Activated CD4-positive, alpha-beta T cell treated with anti-CD3 and anti-CD28 coated beads, Interleukin-2, Interleukin-4, amounts not matched to agents 100 ng/mL and 50 ng/mL, durations not matched to agents 16 hours and 8 hours (primary cell): Measurements from ENCODE around the gene PSMB3.
A peak's percentile ranks its signal among the peaks of the same experiment; 100 is the strongest.

Source experiments
- DNase-seq: peaks from one replicate; pipeline ENCODE4 v3.0.0-alpha.2; 2020; ENCODE audit warnings: low spot score

PSMB3 gene

DNA sequence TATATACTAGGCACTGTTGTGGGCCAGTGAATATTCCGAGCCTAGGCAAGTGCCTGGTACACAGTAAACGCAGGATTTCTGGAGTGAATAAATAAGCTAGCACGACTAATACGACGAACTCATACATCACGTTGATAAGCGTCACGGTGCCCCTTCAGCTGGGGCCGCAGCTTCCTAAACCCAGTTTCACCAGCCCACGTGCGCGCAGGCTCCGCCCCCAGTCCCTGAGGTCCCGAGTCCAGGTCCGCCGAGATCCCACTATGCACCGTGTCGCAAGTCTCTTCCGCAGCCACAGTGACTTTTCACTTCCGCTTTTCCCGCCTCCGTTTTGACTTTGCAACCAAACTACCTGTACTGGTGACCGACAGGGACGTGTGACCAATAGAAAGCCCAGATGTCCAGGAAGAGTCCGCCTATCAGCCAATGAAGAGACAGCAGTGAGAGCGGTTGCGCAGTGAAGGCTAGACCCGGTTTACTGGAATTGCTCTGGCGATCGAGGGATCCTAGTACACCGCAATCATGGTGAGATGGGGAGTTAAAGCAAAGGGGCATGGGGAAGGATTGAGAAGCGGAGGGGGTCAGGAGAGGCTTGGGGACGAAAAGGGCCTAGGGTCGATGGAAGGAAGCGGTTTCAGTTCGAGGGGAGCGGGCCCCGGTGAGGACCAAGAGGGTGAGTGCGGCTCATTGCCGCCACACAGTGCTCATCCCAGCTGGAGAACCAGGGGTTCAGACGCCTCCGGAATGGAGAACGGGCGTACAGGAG lies at the start of gene PSMB3:
Gene PSMB3 (plus strand): TSS at position 434 of the 763 bp plus-strand sequence. CDS start 86 bp downstream, at position 520.
- peak; percentile 100 for DNase-seq

DNA sequence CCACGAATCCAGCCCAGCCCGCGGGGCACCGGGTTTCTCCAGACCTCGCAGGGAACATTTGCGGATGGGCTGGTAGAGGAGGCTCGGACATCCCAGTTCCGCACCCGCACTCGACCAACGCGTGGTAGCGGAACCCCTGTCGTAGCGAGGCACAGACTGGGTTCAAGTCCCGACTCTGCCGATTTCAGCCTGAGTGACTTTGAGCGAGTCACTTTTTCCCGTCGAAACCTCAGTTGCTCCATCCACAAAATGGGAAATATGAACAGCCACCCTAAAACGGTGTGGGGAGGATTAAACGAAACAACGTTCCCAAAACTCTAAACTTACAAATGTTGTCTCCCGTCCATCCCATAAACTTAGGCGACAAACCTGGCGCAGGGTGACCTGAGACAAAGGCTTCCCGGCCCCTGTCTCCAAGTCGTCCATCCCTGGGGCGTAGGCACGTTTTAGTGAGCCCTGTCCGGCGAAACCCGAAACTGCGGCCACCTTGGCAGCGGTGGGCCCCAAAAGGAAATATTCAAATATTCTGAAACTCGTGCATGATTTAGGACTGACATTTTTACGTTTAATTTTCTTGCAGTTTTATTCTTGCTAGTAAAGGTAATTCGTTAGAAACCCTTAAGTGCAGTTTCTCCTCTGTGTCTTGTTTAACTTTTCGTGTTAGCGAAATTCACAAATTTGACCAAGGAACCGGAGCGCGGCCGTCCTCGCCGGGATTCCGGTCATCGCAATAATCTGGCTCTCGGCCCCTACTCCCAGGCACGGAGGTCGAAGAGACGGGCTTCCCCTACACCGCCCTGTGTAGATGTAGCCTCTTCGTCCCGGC lies 49.4 kb upstream of the PSMB3 start:
- peak; percentile 41 for DNase-seq

DNA sequence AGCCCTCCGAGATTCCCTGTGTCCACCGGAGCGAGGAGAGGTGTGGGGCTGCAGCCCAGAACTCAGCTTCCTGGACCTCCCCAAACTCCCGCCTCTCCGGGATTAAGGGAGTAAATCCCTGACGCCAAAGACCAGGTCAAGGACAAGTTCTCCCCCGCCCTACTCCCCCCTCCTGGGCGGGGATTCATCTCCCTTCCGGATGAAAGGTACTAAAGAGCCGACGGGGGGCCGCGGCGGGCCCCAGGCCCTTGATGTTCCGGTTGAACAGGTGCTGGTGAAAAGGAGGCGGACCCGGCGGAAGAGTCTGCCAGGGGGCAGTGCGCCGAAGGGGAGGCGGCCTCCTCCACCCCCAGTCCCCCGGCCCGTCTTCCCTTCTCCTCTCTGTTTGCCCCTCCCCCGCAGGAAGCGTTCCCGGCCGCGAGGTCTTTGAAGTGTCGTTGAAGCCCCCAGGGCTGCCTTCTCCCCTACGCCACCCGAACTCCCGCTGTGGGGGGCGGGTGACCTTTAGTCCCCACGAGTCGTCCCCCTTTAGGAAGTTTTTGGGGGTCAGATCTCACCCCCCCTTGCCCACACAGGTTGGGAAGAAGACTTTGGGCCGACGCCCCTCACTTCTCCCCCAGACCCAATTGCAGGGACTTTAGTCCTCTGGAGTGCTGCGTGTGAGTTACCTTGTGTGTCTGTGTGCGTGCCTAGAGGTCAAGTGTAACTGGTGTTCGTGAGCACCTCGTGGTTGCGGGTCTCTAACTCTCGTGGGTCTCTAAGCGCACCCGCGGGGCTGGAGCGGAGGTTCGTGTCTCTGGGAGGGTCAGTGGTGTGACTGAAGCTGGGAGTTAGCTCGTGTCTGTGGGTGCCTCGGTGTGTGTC lies 48.6 kb upstream of the PSMB3 start:
- peak; percentile 91 for DNase-seq

DNA sequence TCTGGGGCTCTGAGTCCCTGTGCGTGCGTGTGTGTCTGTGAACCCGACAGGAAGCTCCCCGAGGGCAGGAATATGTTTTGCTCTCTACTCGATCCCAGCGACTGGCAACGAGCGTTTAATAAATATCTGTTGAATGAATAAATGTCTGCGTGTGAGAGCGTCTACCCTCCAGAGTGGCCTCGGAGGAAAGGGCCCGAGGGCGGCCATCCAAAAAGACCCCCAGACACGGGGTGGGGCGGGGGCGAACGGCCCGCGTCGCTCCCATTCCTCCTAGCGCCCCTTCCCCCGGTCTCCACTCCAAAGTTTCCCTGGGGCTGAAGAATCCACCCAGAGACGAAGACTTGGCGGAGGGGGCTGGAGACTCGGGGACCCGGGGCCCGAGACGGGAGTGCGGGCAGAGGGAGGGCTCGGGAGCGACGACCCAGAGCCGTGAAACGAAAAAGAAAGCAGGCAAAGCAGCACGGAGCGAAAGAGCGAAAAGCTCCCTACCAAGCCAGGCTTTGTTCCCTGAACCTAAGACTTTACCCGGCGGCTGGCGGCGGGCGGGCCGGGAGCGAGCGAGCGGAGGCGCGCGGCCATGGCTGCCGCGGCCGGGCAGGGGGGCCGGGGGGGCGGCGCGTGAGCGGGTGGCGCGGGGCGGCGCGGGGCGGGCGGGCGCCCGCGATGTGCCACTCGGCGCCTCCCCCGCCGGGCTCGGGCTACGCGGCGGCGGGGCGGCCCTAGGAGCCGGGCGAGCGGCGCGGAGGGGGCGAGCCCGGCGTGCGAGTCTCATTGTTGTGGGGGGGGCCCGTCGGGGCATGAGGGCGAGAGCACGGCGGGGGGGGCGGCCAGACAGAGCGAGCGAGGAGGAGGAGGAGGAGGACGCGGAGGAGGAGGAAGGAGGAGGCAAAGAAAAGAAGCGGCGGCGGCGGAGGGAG lies 47.7 kb upstream of the PSMB3 start, which contains the start of gene MLLT6:
Gene MLLT6 (plus strand): TSS at position 668 of the 917 bp plus-strand sequence. CDS start 360 bp downstream, outside the sequence.
- peak; percentile 62 for DNase-seq

DNA sequence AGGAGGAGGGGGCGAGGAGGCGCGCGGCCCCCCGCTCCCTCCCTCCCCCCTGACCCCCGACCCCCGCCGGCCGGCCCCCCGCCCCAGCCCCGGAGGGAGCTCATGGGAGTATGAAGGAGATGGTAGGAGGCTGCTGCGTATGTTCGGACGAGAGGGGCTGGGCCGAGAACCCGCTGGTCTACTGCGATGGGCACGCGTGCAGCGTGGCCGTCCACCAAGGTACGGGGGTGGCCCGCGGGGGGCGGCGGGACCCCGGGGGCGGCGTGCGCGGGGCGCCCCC lies 47.1 kb upstream of the PSMB3 start:
- DNase-seq = no peak

DNA sequence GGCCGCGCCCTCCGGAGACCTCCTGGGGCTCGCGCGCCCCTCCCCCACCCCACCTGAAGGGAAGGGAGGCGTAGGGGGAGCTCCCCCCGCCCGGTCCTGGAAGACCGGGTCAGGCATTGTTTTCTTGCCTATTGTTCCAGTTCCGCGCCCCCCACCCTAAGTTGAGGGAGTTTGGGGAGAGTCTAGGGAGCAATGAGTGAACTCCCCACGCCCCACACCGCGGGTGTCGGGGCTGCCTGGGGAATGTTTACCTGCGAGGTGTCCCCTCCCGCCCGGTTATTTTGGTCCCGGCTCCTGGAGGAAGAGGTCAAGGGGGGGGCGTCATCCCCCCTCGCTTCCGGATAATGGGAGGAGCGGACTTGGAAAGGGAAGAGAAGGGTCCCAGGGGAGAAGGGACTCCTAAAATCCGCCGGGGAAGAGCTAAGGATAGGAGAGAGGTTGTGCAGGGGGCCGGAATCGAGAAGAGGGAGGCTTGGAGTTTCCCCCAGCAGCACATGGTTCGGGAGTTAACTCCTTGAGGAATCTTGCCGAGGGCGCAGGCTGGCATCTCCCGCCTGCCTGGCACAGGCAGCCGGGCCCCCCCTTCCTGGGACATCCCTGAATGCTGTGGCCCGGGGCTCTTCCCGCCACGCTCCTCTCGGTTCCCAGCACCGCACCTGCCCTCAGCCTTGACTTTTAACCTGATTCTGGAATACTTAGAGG lies 46.6 kb upstream of the PSMB3 start:
- DNase-seq = no peak

DNA sequence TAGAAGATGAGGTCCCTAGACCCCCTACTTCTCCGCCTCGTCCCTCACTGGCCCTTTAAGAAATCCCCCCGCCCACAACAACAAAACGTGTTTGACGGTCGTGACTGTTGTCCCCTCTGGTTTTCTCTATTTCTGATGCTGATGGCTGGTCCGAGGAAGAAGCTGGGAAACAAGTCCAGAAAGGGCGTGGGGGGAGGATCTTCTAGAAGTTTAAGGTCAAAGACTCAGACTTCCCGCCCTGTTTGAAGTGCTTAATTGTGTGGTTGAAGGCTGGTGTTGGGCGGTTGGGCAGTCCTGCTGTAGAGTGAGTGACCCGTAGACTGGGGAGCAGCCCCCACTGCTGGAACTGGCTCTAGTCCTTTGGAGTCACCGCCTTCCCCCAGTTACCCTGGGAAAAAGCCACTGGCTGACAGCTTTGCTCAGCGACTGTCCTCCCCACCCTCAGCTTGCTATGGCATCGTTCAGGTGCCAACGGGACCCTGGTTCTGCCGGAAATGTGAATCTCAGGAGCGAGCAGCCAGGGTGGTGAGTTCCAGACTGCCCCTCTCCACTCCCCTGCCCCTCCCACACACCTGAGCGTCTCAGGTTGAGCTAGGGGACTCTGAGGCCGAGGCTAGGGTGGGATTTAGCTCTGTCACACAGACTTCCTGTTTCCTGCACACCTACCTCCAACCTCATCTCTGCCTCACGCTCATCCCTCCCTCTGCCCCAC lies 45.9 kb upstream of the PSMB3 start:
- peak; percentile 20 for DNase-seq

DNA sequence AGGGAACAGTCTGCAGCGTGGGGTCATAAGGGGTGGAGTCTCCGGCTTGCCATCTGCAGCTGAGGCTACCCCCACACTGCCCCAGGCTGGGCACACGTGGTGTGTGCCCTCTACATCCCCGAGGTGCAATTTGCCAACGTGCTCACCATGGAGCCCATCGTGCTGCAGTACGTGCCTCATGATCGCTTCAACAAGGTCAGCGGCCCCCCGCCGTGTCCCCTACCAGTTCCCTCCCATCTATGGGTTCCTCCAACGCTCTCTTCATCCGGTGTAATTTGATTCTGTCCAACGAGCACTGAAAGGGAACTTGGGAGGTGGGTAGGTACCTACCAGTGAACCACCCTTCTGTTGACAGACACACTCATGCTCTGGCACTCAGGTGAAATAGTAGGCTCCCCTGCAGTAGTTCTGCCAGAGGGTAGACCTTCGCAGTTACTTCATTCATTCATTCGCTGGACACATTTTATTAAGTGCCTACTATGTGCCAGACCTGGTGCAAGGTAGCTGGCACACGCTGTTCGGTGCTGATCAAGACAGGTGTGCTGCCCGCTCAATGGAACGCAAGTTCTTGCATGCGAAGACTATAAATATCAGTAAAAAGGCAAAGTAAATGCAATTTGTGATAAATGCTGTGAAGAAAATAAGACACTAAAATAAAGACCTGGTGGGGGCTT lies 44.7 kb upstream of the PSMB3 start:
- DNase-seq = no peak

DNA sequence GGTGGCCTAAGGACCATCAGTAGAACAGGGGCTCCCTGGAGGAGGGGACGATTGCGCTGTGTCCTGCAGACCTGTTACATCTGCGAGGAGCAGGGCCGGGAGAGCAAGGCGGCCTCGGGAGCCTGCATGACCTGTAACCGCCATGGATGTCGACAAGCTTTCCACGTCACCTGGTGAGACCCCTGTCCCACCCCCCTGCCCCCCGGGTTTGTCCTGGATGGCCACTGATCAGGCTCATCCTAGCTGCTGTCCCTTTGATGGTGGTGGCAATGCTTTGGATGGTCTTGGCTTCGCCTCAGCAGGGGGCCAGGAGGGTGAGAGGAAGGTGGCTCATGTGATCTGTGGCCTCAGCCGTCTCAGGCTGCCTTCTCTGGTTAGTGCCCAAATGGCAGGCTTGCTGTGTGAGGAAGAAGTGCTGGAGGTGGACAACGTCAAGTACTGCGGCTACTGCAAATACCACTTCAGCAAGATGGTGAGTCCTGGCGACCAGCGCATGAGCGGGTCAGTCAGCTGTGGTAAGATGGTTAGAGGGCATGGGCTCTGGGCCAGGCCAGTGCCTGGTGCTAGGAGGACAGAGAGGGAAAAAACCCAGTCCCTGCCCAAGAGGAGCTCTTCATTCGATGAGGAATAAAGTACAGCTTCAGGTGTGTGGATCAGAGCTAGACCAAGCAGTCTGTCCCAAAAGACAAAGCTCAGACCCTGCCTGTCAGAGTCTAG lies 43.3 kb upstream of the PSMB3 start:
- DNase-seq = no peak

DNA sequence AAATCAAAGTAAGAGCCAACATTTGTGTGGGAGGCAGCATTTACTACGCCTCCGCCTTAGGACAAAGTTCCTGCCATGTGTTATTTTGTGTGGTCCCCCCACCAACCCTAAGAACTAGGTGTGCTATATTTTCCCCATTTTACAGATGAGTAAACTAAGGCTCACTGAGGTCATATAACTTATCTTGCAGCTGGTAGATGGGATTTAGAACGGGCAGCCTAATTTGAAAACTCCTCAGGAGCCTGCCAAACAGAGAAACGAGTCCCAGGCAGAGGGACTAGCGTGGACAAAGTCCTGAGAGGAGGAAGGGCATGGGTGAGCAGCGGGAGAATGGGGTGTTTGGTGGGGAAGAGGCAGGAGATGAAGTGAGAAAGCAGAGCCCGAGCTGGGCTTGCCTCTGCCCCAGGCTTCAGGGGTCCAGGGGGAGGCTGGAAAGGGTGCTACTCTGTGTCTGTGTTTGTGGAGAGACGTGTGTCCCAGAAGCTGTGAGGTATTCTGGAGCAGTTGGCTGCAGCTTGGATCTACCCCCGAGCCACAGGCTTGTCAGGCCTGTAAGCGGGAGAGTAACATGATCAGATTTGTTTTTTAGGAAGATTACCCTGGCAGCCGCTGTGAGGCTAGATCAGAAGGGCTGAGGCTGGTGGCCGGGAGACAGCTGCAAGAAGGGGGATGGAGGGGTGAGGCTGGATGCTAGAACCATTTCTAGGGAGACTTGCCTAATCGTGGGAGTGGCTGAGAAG lies 42.5 kb upstream of the PSMB3 start:
- no peak for DNase-seq

DNA sequence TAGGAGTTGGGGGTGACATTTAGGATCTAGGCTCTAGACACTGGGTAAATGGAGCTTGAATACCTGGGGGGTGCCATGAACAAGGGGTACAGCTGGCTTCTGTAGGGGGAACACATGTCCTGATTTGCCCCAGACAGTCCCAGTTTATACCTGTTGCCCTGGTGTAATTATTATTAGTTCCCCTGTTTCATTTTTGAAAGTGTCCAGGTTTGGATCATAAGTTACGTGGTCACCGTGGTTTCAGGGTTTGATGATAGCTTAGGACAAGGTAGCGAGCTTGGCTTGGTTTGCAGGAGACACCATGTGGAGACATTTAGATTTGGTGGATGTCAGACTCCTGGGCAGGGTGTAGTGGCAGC lies 42.0 kb upstream of the PSMB3 start:
- no peak for DNase-seq

DNA sequence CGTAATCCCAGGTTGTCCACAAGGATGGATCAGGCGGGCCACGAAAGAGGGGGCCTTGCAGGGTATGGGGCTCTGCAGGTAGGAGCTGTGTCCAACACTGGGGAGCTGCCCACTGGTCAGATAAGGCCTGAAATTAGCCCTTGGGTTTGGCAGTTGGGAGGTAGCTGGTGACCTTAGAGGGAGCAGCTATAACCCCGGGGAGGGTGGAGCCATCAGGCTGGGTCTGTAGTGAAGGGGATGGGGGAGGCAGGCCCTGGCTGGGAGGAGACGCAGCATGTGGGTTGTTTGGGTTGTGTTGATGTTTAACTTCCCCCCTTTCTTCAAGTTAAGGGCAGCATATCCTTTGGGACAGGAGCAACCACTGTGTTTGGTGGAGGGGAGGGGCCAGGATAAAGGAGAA lies 41.6 kb upstream of the PSMB3 start:
- no peak for DNase-seq

DNA sequence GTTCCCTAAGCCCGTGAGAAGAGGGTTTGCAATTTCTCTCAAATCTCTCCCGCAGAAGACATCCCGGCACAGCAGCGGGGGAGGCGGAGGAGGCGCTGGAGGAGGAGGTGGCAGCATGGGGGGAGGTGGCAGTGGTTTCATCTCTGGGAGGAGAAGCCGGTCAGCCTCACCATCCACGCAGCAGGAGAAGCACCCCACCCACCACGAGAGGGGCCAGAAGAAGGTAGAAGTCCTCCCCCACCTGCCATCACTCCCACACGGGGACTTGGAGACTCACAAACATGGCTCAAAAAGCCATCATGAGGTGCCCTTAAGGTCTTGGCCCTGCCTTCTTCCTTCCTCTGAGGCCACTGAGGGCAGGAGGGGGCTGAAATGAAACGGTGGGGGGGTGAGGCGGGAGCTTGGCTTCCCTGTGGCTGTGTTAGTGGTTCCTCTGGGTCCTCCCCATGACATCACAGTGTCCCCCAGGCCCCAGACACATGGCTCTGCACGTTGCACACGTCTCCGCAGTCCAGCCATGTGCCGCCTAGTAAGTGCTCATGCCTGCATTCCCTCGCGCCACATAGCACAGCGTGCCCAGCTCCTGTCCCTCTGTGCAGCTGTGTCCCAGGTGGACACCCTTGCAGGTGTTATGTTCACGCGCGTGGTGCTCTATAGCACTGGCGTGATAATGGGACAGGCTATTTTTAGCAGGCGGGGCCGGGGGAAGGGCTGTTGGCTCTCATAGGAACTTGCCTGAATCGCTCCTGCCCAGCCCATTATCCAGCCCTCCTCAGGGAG lies 40.6 kb upstream of the PSMB3 start:
- DNase-seq = no peak

DNA sequence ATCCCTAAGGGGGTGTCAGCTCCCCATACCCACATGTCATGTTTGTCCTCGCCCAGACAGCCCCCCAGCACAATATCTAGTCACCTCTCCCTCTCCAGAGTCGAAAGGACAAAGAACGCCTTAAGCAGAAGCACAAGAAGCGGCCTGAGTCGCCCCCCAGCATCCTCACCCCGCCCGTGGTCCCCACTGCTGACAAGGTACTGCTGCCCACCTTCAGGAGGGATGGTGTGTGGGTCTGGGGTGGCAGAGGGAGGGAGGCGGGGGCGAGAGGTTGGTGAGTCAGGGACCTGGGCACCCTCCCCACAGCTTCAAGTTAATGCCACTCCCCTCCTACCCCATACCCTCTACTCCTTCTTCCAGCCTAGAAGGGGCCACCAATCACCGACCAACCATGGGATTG lies 39.9 kb upstream of the PSMB3 start:
- DNase-seq = no peak

DNA sequence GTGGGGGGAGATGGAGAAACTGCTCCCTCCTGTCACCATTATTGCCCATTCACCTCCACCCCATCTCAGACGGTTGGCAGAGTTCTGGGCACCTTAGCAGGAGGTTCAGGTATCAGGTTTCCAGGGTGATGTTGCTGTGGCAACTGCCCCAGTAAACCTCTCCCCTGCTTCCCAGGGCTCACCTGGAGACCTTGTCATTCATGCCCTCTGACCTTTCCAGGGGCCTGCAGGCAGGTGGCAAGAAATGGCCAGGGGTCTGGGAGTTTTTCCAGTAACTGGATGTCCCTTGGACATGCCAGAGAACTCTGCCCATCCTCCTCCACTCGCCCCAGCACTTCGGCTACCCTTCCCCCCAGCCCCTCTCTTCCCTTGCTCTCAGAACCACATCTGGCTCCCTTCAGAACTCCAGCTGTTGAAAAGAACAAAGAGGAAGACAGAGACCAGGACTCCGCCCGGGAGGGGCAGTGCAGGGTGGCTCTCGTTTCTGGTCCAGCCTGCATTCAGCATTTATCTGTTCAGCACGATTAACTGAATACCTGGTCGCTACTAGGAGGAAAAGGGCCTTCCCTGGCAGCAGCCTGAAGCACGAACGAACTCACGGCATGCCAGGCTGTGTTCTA lies 39.0 kb upstream of the PSMB3 start:
- no peak for DNase-seq

DNA sequence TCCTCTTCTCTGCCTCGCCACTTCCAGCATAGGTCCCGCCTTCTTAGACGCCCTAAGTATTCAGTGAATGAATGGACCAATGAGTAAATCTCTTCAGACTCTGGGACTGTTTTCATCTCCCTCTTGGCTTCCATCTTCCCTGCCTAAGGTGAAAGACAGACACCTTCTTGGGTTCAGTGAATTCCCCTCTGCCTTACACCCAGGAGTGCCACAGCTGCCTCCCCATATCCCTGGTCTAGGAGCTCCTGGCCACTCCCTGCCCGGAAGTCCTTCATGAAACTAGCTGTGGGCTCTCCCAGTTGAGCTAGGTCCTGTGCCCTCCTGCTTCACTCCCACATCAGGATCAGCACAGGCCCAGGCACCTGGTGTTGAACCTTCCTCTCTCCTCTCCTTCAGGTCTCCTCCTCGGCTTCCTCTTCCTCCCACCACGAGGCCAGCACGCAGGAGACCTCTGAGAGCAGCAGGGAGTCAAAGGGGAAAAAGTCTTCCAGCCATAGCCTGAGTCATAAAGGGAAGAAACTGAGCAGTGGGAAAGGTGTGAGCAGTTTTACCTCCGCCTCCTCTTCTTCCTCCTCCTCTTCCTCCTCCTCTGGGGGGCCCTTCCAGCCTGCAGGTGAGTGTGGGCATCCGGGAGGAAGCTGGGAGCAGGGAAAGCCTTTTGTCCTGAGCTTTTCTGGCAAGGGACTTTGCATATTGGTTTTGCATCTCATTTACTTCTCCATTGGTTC lies 37.2 kb upstream of the PSMB3 start:
- no peak for DNase-seq
